A673 (cell line): ENCODE measurements around the gene TBC1D2. TPM values are rescaled to one million over a fixed set of nuclear protein-coding genes. Genes with fewer than 3 reads are reported as not detected.

Source experiments
- BruUV-seq: library from RNA; stranded (reverse); fragments of 400-500 nt; replicated peaks from 2 replicates; lab custom pipeline; 2021; lab: Mats Ljungman, UMichigan
- CTCF ChIA-PET: fragments of 300-600 bp; sonication (Branson Sonifier 250); formaldehyde crosslinking; loops from one replicate; lab custom pipeline; 2022; ENCODE audit warnings: antibody characterized with exemption; lab: Charles Lee
- POLR2A ChIA-PET: fragments of 300-600 bp; sonication (Branson Sonifier 250); formaldehyde crosslinking; loops from one replicate; lab custom pipeline; 2022; ENCODE audit warnings: antibody characterized with exemption; ENCODE audit not compliant: low non-redundant PET; lab: Charles Lee
- DNase-seq: peaks from one replicate; pipeline ENCODE4 v3.0.0-alpha.2; 2015; ENCODE audit warnings: low spot score
- H3K27ac ChIP-seq: fragments of 200-600 bp; sonication (generic); 2 replicates; pipeline ENCODE4 v1.5.1; 2016; ENCODE audit warnings: mixed run types, low read depth, mild to moderate bottlenecking, mixed read lengths, antibody characterized with exemption, low read length; ENCODE audit not compliant: poor library complexity, severe bottlenecking
- H3K27me3 ChIP-seq: fragments of 200-600 bp; sonication (generic); replicated peaks from 2 replicates; pipeline ENCODE4 v1.6.1; 2017; ENCODE audit warnings: mixed run types, low read depth, mild to moderate bottlenecking, mixed read lengths, antibody characterized with exemption, low read length; ENCODE audit not compliant: insufficient read depth, poor library complexity
- H3K36me3 ChIP-seq: fragments of 200-600 bp; sonication (generic); 2 replicates; pipeline ENCODE4 v1.6.1; 2016; ENCODE audit warnings: mixed run types, mild to moderate bottlenecking, mixed read lengths, antibody characterized with exemption, low read length; ENCODE audit not compliant: insufficient read depth, poor library complexity, severe bottlenecking
- H3K4me1 ChIP-seq: fragments of 200-600 bp; sonication (generic); 2 replicates; pipeline ENCODE4 v1.6.1; 2017; ENCODE audit warnings: mixed run types, mild to moderate bottlenecking, mixed read lengths, antibody characterized with exemption, low read length; ENCODE audit not compliant: insufficient read depth, poor library complexity, severe bottlenecking
- H3K4me3 ChIP-seq: fragments of 200-600 bp; sonication (generic); 2 replicates; pipeline ENCODE4 v1.5.1; 2016; ENCODE audit warnings: low read depth, mixed run types, mild to moderate bottlenecking, mixed read lengths, low read length; ENCODE audit not compliant: poor library complexity, severe bottlenecking
- H3K9me3 ChIP-seq: fragments of 200-600 bp; sonication (generic); 2 replicates; pipeline ENCODE4 v1.6.1; 2016; ENCODE audit warnings: mixed run types, low read depth, mild to moderate bottlenecking, mixed read lengths, antibody characterized with exemption, low read length; ENCODE audit not compliant: poor library complexity, severe bottlenecking
- CTCF ChIP-seq: fragments of 300-800, 200-600 bp; sonication (generic); conservative IDR thresholded peaks from 2 replicates; pipeline ENCODE4 v1.5.1; 2017; ENCODE audit warnings: low read depth, mild to moderate bottlenecking, antibody characterized with exemption, low read length, moderate library complexity, mixed read lengths
- EZH2 ChIP-seq: fragments of 200-600 bp; sonication (generic); IDR thresholded peaks from 2 replicates; pipeline ENCODE4 v1.6.1; 2017; ENCODE audit warnings: borderline replicate concordance, low read depth, mild to moderate bottlenecking, mixed read lengths, antibody characterized with exemption, low read length; ENCODE audit not compliant: poor library complexity, severe bottlenecking
- intact Hi-C: fragments of 100-400 bp; cut with micrococcal nuclease; formaldehyde crosslinking; loops from one replicate; pipeline ENCODE4 v1.10.0; 2022; ENCODE audit not compliant: unreplicated experiment
- total RNA-seq: library from RNA; stranded (reverse); gene quantifications from 2 replicates; pipeline ENCODE4 v1.2.3, GENCODE V29; 2021

Gene TBC1D2
- total RNA-seq, 1 experiment from 2014 or later, result 3.2 TPM

GRCh38 chr9:98161851-98162250, 93.6 kb downstream of the TBC1D2 start:
- ChIA-PET POLR2A (no interaction called here), CTCF (no interaction called here)
- no peaks in the 10 kb centered on the region for H3K4me1 ChIP-seq
- intact Hi-C loops, result no loop called here
- H3K4me3 ChIP-seq, result no peak overlapping the region
- TF ChIP-seq EZH2 (no peak), CTCF (no peak)
- no peaks in the 10 kb centered on the region for H3K27me3 ChIP-seq
- no TSS peak for BruUV-seq
- H3K9me3 ChIP-seq, result no peaks in the 10 kb centered on the region
- no peaks in the 10 kb centered on the region for H3K36me3 ChIP-seq
- no peak for DNase-seq
- no peak overlapping the region for H3K27ac ChIP-seq

- DNase-seq, result no peak
- intact Hi-C loops, result no loop called here
- ChIA-PET POLR2A (no interaction called here), CTCF (no interaction called here)
- no peaks in the 10 kb centered on the region for H3K36me3 ChIP-seq
- BruUV-seq, result no TSS peak
- no peak overlapping the region for H3K4me3 ChIP-seq
- no peaks in the 10 kb centered on the region for H3K9me3 ChIP-seq
- H3K4me1 ChIP-seq, result no peaks in the 10 kb centered on the region
- H3K27ac ChIP-seq, result no peak overlapping the region
- TF ChIP-seq CTCF, result no peak
- TF ChIP-seq EZH2, result no peak
- no peaks in the 10 kb centered on the region for H3K27me3 ChIP-seq
These were observed 95.7 kb downstream of the TBC1D2 start for GRCh38 chr9:98159790-98160189.

GRCh38 chr9:98159301-98159700, 96.1 kb downstream of the TBC1D2 start:
- Histone ChIP-seq H3K27me3 (no peaks in the 10 kb centered on the region), H3K27ac (no peak overlapping the region), H3K4me1 (no peaks in the 10 kb centered on the region), H3K4me3 (no peak overlapping the region), H3K9me3 (no peaks in the 10 kb centered on the region), H3K36me3 (no peaks in the 10 kb centered on the region)
- POLR2A ChIA-PET, result no interaction called here
- CTCF ChIA-PET, result no interaction called here
- no peak for DNase-seq
- TF ChIP-seq CTCF (no peak), EZH2 (no peak)
- BruUV-seq, result no TSS peak
- intact Hi-C loops, result no loop called here
